Trophoblast cell (in vitro differentiated cells and primary cell): ENCODE results near the gene DEF6.
A peak's percentile ranks its signal among the peaks of the same experiment; 100 is the strongest.

Experiments
- DNase-seq, 2 donors: peaks; one replicate each; pipeline ENCODE4 v3.0.0-alpha.2; 2016
- H2AFZ ChIP-seq: 2 replicates; pipeline ENCODE4 v1.6.1; 2013; ENCODE audit warnings: low read length, moderate library complexity, mild to moderate bottlenecking; ENCODE audit not compliant: insufficient read depth, poor library complexity
- H2AK5ac ChIP-seq: 2 replicates; pipeline ENCODE4 v1.6.1; 2013; ENCODE audit warnings: mild to moderate bottlenecking, low read length
- H2BK120ac ChIP-seq: 2 replicates; pipeline ENCODE4 v1.6.1; 2013; ENCODE audit warnings: low read length, mild to moderate bottlenecking, moderate library complexity; ENCODE audit not compliant: insufficient read depth, poor library complexity
- H2BK12ac ChIP-seq: 2 replicates; pipeline ENCODE4 v1.6.1; 2013; ENCODE audit warnings: mild to moderate bottlenecking, low read length, moderate library complexity
- H2BK5ac ChIP-seq: 2 replicates; pipeline ENCODE4 v1.6.1; 2013; ENCODE audit warnings: low read length, low read depth, moderate library complexity, mild to moderate bottlenecking; ENCODE audit not compliant: poor library complexity
- H3K14ac ChIP-seq: 2 replicates; pipeline ENCODE4 v1.6.1; 2013; ENCODE audit warnings: mild to moderate bottlenecking, low read length
- H3K18ac ChIP-seq: 2 replicates; pipeline ENCODE4 v1.6.1; 2013; ENCODE audit warnings: mild to moderate bottlenecking, low read length
- H3K23ac ChIP-seq: 2 replicates; pipeline ENCODE4 v1.6.1; 2013; ENCODE audit warnings: low read length
- H3K27ac ChIP-seq: 2 replicates; pipeline ENCODE4 v1.5.1; 2013; ENCODE audit warnings: low read depth, mild to moderate bottlenecking, inconsistent platforms, low read length, moderate library complexity
- H3K27me3 ChIP-seq: 2 replicates; pipeline ENCODE4 v1.6.1; 2013; ENCODE audit warnings: inconsistent platforms, mild to moderate bottlenecking, low read length, moderate library complexity; ENCODE audit not compliant: insufficient read depth
- H3K36me3 ChIP-seq, 2 experiments: 1 replicate in 1 of 2; 2 replicates in 1 of 2; pipeline ENCODE4 v1.6.1; 2013; ENCODE audit warnings: low read length in 2 of 2, mild to moderate bottlenecking in 2 of 2, moderate library complexity in 1 of 2; ENCODE audit not compliant: insufficient read depth in 2 of 2, control insufficient read depth in 1 of 2
- H3K4ac ChIP-seq: 2 replicates; pipeline ENCODE4 v1.6.1; 2013; ENCODE audit warnings: low read depth, mild to moderate bottlenecking, low read length, moderate library complexity
- H3K4me1 ChIP-seq, 2 experiments: 1 replicate in 1 of 2; 2 replicates in 1 of 2; pipeline ENCODE4 v1.6.1; 2013; ENCODE audit warnings: low read length in 2 of 2, mild to moderate bottlenecking in 2 of 2, moderate library complexity in 1 of 2; ENCODE audit not compliant: insufficient read depth in 2 of 2, control insufficient read depth in 1 of 2
- H3K4me2 ChIP-seq: 2 replicates; pipeline ENCODE4 v1.6.1; 2013; ENCODE audit warnings: inconsistent platforms, mild to moderate bottlenecking, low read length, moderate library complexity
- H3K4me3 ChIP-seq: 2 replicates; pipeline ENCODE4 v1.5.1; 2013; ENCODE audit warnings: mild to moderate bottlenecking, low read depth, low read length, inconsistent platforms
- H3K79me1 ChIP-seq: one replicate; pipeline ENCODE4 v1.6.1; 2013; ENCODE audit warnings: low read length
- H3K79me2 ChIP-seq: 2 replicates; pipeline ENCODE4 v1.6.1; 2013; ENCODE audit warnings: low read length, mild to moderate bottlenecking; ENCODE audit not compliant: control insufficient read depth, insufficient read depth, poor library complexity
- H3K9ac ChIP-seq: 2 replicates; pipeline ENCODE4 v1.6.1; 2013; ENCODE audit warnings: mild to moderate bottlenecking, low read length
- H3K9me3 ChIP-seq: 2 replicates; pipeline ENCODE4 v1.6.1; 2013; ENCODE audit warnings: low read depth, mild to moderate bottlenecking, control low read depth, inconsistent platforms, low read length; ENCODE audit not compliant: insufficient read depth
- H4K12ac ChIP-seq: 2 replicates; pipeline ENCODE4 v1.6.1; 2013; ENCODE audit warnings: low read depth, mild to moderate bottlenecking, low read length, moderate library complexity
- H4K8ac ChIP-seq: 2 replicates; pipeline ENCODE4 v1.6.1; 2013; ENCODE audit warnings: low read depth, mild to moderate bottlenecking, low read length, moderate library complexity
- H4K91ac ChIP-seq: one replicate; pipeline ENCODE4 v1.6.1; 2013; ENCODE audit warnings: low read depth, mild to moderate bottlenecking, low read length, moderate library complexity
- WGBS: extraction: QIAGEN DNeasy Blood & Tissue Kit; methylation state at CpG from one replicate; pipeline ENCODE4 v1.1.7; 2013; ENCODE audit warnings: missing lambda C conversion rate; ENCODE audit not compliant: insufficient read length, insufficient coverage; ENCODE audit errors: extremely low coverage; 5-methylcytosine and 5-hydroxymethylcytosine counted together

The DEF6 gene

DNA sequence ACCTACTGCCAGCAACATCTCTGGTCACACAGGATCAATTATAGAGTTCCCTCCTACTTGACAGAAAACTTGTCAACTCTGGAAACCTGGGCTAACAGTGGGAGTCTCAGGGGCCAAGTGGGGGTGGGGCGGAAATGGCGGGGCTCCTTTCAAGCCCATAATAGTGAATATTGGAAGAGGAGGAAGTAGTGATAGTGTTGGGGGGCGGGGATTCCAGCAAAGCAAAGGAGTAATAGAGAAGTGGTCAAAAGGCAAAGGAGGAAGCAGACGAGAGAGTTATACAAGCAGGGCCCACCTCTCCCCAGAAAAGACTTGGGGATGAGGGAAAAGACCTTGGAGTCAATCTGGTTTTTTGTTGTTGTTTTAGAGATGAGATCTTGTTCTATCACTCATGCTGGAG, 2.1 kb downstream of the DEF6 start:
- Histone ChIP-seq H3K4me3 (no peak overlapping the region), H4K12ac (no peak overlapping the region), H3K9me3 (no peaks in the 10 kb centered on the region), H3K36me3 (peaks cover 8 to 9% of the 10 kb centered on the region in 2 experiments), H3K18ac (no peak overlapping the region), H4K8ac (no peak overlapping the region), H2BK12ac (no peak overlapping the region), H2BK5ac (no peak overlapping the region), H3K23ac (no peak overlapping the region), H3K4me1 (peaks cover 14 to 15% of the 10 kb centered on the region in 2 experiments), H3K79me1 (peaks cover 6% of the 10 kb centered on the region), H2AK5ac (no peak overlapping the region), H2AFZ (no peak overlapping the region), H3K9ac (no peak overlapping the region), H4K91ac (no peak overlapping the region), H3K27me3 (no peaks in the 10 kb centered on the region), H3K79me2 (peaks cover 3% of the 10 kb centered on the region), H2BK120ac (no peak overlapping the region), H3K4me2 (no peak overlapping the region), H3K14ac (no peak overlapping the region), H3K4ac (no peak overlapping the region), H3K27ac (no peak overlapping the region)
- no CpG with 5 or more reads among the region's 4 CpGs for WGBS
- no peak for DNase-seq

DNA sequence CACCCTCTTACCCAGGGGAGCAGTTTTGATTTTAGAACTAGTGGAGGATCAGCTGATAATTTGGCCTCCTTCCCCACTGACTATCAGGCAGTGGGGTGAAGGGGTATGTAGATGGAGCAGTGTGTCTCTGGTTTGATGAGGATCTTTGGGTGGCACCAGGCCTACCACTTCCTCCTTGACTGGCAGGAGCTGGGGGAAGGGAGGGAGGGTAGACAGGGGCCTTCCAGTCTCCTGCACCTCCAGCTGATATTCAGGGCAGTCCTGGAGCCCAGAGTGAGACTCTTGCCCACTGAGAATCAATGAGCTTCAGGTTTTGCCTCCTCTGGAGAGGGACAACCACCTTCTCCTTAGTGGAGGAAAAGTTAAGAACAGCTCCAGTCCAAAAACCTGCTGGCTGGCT, 3.2 kb downstream of the DEF6 start:
- Histone ChIP-seq H4K8ac (no peak overlapping the region), H3K4me1 (peaks cover 14 to 15% of the 10 kb centered on the region in 2 experiments), H3K9ac (no peak overlapping the region), H2AFZ (no peak overlapping the region), H2BK120ac (no peak overlapping the region), H3K9me3 (no peaks in the 10 kb centered on the region), H3K36me3 (no peaks in the 10 kb centered on the region), H2AK5ac (no peak overlapping the region), H3K79me1 (peaks cover 6% of the 10 kb centered on the region), H3K27me3 (no peaks in the 10 kb centered on the region), H2BK12ac (no peak overlapping the region), H3K4me2 (no peak overlapping the region), H3K4me3 (no peak overlapping the region), H3K18ac (no peak overlapping the region), H3K14ac (no peak overlapping the region), H2BK5ac (no peak overlapping the region), H3K23ac (no peak overlapping the region), H4K91ac (no peak overlapping the region), H3K27ac (no peak overlapping the region), H3K4ac (no peak overlapping the region), H4K12ac (no peak overlapping the region), H3K79me2 (peaks cover 3% of the 10 kb centered on the region)
- no peak for DNase-seq

DNA sequence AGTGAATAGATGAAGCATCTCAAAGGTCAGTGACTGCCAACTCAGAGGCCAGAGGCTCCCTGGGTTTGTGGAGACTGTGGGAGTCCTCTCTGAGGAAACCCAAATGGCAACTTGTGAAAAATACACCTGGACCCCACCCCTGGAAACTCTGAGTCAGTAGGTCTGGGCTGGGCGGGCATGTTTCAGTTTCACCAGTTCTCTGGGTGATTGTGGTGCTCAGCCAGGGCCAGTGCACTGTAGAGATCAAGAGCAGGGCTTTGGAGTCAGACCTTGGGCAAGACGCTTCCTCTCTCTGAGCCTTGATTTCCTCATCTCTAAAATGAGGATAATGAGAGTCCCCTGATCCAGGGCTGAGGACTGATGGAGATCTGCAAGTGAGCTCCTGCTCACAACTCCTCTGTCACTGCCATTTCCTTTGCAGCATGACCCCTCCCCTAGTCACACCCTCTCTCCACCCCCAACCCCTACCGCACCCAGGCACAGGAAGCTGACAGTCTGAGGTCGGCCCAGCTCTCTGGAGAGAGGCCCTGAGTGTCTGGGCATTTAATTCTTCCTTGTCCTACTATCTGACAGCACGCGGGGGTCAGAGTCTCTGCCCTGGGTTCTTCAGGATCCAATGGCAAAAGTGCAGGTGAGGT, 5.1 kb downstream of the DEF6 start:
- WGBS = no CpG with 5 or more reads among the region's 6 CpGs
- Histone ChIP-seq H3K4me2 (no peak overlapping the region), H3K9ac (no peak overlapping the region), H2AK5ac (no peak overlapping the region), H2BK12ac (no peak overlapping the region), H3K18ac (no peak overlapping the region), H3K36me3 (no peaks in the 10 kb centered on the region), H3K14ac (peak overlapping the region; percentile 19), H3K23ac (no peak overlapping the region), H3K27me3 (no peaks in the 10 kb centered on the region), H3K4me1 (peaks cover 13 to 15% of the 10 kb centered on the region in 2 experiments), H2AFZ (peak overlapping the region; percentile 18), H3K4me3 (no peak overlapping the region), H4K91ac (peak overlapping the region; percentile 67), H3K27ac (no peak overlapping the region), H2BK5ac (no peak overlapping the region), H3K79me2 (peaks cover 3% of the 10 kb centered on the region), H2BK120ac (no peak overlapping the region), H3K4ac (no peak overlapping the region), H4K12ac (no peak overlapping the region), H3K79me1 (peaks cover 6% of the 10 kb centered on the region), H4K8ac (peak overlapping the region; percentile 43), H3K9me3 (no peaks in the 10 kb centered on the region)
- DNase-seq = peak in 1 of 2 donors; percentile 29

DNA sequence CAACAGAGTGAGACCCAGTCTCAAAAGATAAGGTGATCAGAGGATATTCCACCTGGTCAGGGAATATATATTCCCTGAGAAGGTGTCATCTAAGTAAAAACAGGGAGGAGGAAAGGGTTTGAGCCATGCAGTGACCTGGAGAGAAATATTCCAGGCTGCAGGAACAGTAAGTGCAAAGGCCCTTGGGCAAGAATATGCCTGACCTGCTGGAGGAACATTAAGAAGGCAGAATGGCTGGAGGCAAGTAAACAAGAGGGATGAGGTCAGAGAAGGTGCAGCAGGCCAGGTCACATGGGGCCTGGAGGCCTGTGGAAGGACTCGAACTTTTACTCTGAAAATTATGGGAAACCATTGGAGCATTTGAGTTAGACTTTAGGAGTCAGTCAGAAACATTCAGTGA, 6.7 kb downstream of the DEF6 start:
- no peak overlapping the region for H2BK120ac ChIP-seq
- DNase-seq = peak; percentile 76 to 84
- no peak overlapping the region for H4K8ac ChIP-seq
- H2AFZ ChIP-seq = no peak overlapping the region
- no peak overlapping the region for H3K18ac ChIP-seq
- no peak overlapping the region for H3K4me3 ChIP-seq
- no peak overlapping the region for H3K23ac ChIP-seq
- H4K91ac ChIP-seq = no peak overlapping the region
- no peak overlapping the region for H2AK5ac ChIP-seq
- H3K27me3 ChIP-seq = no peaks in the 10 kb centered on the region
- H3K4ac ChIP-seq = no peak overlapping the region
- no CpG with 5 or more reads among the region's 1 CpG for WGBS
- H4K12ac ChIP-seq = no peak overlapping the region
- H3K4me2 ChIP-seq = no peak overlapping the region
- H2BK12ac ChIP-seq = no peak overlapping the region
- H3K79me2 ChIP-seq = no peaks in the 10 kb centered on the region
- peaks cover 6 to 10% of the 10 kb centered on the region in 2 experiments for H3K4me1 ChIP-seq
- H3K9me3 ChIP-seq = no peaks in the 10 kb centered on the region
- no peak overlapping the region for H3K27ac ChIP-seq
- H3K36me3 ChIP-seq = no peaks in the 10 kb centered on the region
- H3K79me1 ChIP-seq = peaks cover 2% of the 10 kb centered on the region
- no peak overlapping the region for H3K14ac ChIP-seq
- H3K9ac ChIP-seq = no peak overlapping the region
- no peak overlapping the region for H2BK5ac ChIP-seq
